GM08714 (cell line): ENCODE measurements around the gene EID2B.

Experiments used
- H3K4me3 ChIP-seq: fragments of 200-500 bp; sonication (Bioruptor generic); 2 replicates; pipeline ENCODE4 v1.5.1; 2014; ENCODE audit warnings: mild to moderate bottlenecking, low read length, inconsistent platforms
- ZNF274 ChIP-seq: IDR thresholded peaks from 2 replicates; pipeline ENCODE4 v1.6.1; 2012; ENCODE audit warnings: mild to moderate bottlenecking, low read depth, low read length

Gene EID2B

GRCh38 chr19:39499932-39500331 lies 32.7 kb downstream of the EID2B start:
- no peak overlapping the region for H3K4me3 ChIP-seq
- TF ChIP-seq ZNF274, result no peak

DNA sequence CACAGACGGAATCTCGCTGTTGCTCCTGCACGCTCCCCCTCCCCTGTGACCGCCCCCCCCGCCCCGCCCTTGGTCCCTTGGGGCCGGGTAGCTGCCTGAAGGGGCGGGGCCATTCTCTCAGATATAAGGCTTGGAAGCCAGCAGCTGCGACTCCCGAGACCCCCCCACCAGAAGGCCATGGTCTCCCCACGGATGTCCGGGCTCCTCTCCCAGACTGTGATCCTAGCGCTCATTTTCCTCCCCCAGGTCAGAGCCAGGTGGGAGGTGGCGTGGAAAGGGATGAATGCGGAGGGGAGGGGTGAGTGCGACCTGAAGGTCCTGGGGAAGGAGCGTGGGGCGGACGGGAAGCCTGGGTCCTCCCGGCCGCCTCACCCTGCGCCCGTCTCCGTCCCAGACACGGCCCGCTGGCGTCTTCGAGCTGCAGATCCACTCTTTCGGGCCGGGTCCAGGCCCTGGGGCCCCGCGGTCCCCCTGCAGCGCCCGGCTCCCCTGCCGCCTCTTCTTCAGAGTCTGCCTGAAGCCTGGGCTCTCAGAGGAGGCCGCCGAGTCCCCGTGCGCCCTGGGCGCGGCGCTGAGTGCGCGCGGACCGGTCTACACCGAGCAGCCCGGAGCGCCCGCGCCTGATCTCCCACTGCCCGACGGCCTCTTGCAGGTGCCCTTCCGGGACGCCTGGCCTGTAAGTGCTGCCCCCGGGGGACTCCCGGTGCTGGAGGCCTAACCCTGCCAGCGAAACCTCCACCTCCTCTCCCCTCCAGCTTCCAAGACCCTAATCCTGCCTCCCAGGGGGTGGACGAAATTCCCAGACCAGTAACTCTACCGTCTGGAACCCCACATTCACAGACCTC lies 33.6 kb downstream of the EID2B start, which contains the start of gene DLL3:
Gene DLL3 (plus strand): TSS at position 150 of the 845 bp plus-strand sequence. CDS start 28 bp downstream, at position 178.
- no peak for TF ChIP-seq ZNF274
- H3K4me3 ChIP-seq, result peak within 1 kb of the TSS; percentile 43

- peak overlapping the region; percentile 43 for H3K4me3 ChIP-seq
Measured at GRCh38 chr19:39497996-39498797, 34.5 kb downstream of the EID2B start.

DNA sequence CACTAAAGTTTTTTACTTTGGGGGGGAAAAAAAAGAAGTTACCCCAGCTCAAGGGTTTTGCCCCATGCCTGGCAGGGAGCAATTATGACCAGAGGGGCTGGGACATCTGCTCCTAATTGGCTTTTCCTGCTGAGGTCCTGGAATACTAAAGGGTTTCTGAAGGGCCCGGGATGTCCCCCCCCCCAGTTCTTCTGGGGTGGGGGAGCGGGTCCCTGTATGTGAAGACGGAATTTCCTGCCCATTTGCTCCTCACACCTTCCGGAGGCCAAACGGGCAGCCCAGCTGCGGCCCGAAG lies 35.0 kb downstream of the EID2B start:
- TF ChIP-seq ZNF274, result no peak
- no peak overlapping the region for H3K4me3 ChIP-seq

More at GRCh38 chr19:39497996-39498797, 34.5 kb downstream of the EID2B start:
- no peak for TF ChIP-seq ZNF274

DNA sequence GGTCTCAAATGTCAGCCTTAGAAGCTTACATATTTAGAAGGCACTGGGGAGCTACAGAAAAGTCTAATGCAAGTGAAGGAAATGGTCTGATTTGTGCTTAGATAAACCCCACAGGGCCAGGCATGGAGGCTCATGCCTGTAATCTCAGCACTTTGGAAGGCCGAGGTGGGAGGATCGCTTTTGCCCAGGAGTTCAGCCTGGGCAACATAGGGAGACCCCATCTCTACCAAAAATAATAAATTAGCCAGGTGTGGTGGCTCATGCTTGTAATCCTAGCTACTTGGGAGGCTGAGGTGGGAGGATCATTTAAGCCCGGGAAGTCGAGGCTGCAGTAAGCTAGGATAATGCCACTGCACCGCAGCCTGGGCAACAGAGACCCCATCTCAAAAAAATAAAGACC lies 36.6 kb downstream of the EID2B start:
- no peak overlapping the region for H3K4me3 ChIP-seq
- no peak for TF ChIP-seq ZNF274

DNA sequence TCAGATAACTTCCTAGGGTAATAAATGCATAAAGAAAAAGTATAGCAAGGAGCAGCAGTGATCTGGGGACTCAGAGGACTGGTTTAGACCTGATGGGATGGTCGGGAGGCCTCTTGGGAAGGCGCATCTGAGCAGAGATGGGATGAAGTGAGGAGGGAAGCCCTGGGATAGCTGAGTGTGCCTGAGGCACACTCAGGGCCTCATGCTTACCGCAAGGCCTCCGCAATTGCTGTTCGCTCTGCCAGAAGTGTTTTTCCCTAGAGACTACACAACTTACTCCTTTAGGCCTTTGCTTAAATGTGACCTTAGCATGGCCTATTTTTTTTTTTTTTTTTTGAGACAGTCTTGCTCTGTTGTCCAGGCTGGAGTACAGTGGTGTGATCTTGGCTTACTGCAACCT lies 38.0 kb downstream of the EID2B start:
- TF ChIP-seq ZNF274, result no peak
- H3K4me3 ChIP-seq, result no peak overlapping the region

GRCh38 chr19:39492788-39493187 lies 39.9 kb downstream of the EID2B start:
- no peak for TF ChIP-seq ZNF274
- H3K4me3 ChIP-seq, result no peak overlapping the region

- no peak for TF ChIP-seq ZNF274
- no peak overlapping the region for H3K4me3 ChIP-seq
Measured at GRCh38 chr19:39492225-39492624, 40.4 kb downstream of the EID2B start.

DNA sequence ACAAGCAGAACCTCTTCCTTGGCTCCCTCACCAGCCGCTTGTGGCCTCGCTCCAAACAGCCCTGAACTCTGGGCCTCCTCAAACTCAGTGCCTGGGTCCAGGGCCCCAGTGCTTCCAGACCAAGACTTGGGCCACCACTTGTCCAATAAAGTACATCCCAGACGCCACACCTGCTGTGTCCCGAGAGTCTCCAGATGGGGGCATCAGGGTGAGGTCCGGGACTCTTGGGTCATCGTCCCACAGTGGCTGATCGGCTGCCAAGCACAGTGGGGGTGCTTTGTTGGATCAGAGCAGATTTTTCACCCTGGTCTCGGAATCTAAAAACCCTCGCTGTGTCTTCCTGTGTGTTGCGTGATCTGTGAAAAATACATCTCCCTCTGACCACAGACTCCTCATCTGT lies 42.9 kb downstream of the EID2B start:
- TF ChIP-seq ZNF274, result no peak
- no peak overlapping the region for H3K4me3 ChIP-seq

GRCh38 chr19:39483141-39483540 lies 49.5 kb downstream of the EID2B start:
- H3K4me3 ChIP-seq, result no peak overlapping the region
- no peak for TF ChIP-seq ZNF274

GRCh38 chr19:39481676-39482075 lies 51.0 kb downstream of the EID2B start:
- H3K4me3 ChIP-seq, result peak overlapping the region; percentile 96
- TF ChIP-seq ZNF274, result no peak

DNA sequence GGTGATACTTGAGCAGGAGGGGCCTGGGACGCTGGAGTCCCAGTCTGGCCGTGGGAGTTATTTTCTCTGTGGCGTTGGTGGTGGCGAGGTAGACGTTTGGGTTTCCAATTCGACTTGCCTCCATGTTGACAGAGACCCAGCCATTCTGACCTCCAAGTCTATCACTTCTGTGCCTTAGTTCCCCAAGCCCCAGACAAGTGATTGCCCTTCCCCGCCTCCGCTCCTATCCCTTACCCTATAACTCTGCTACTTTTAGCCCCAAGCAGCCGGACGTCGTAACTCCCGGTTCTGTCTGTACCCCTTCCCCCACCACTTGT lies 51.5 kb downstream of the EID2B start:
- TF ChIP-seq ZNF274, result no peak

More for the DNA sequence above, 51.5 kb downstream of the EID2B start:
- peak overlapping the region; percentile 96 for H3K4me3 ChIP-seq
